Right cardiac atrium (tissue), 5 donors: ENCODE measurements around the gene NINJ1. TPM values are rescaled to one million over a fixed set of nuclear protein-coding genes. Genes with fewer than 3 reads are reported as not detected.

Source experiments
- ATAC-seq, 2 donors: fragments of 200-7000 bp; cut with Tn5 transposase; one replicate each; pipeline versions ENCODE4 v1.8.0 to v1.9.1; 2020; ENCODE audit warnings: moderate library complexity in 2 of 2, mild to moderate bottlenecking in 1 of 2
- DNase-seq, 3 donors: peaks; one replicate each; pipeline ENCODE4 v3.0.0-alpha.2; 2020
- H3K27ac ChIP-seq: one replicate; pipeline ENCODE4 v1.5.1; 2013; ENCODE audit warnings: mild to moderate bottlenecking, low read length, control low read depth, moderate library complexity
- H3K27me3 ChIP-seq: one replicate; pipeline ENCODE4 v1.6.1; 2013; ENCODE audit not compliant: control insufficient read depth, insufficient read depth
- H3K4me1 ChIP-seq: one replicate; pipeline ENCODE4 v1.6.1; 2013; ENCODE audit warnings: low read length; ENCODE audit not compliant: control insufficient read depth, insufficient read depth
- H3K4me3 ChIP-seq: one replicate; pipeline ENCODE4 v1.5.1; 2013; ENCODE audit warnings: low read length, control low read depth
- H3K9me3 ChIP-seq: one replicate; pipeline ENCODE4 v1.6.1; 2013; ENCODE audit warnings: low read length; ENCODE audit not compliant: control insufficient read depth
- WGBS: extraction: QIAGEN DNeasy Blood & Tissue Kit; methylation state at CpG from one replicate; pipeline ENCODE4 v1.1.7; 2013; 5-methylcytosine and 5-hydroxymethylcytosine counted together
- intact Hi-C, 4 donors: fragments of 100-400 bp; cut with DNase I; formaldehyde crosslinking; loops; one replicate each; pipeline versions ENCODE4 v1.11.0 to v1.14.0; 2022 to 2023
- polyA plus RNA-seq: library from polyadenylated mRNA; stranded (reverse); fragments of 200-250 nt; gene quantifications from one replicate; pipeline ENCODE4 v1.2.3, GENCODE V29; 2013
- total RNA-seq, 4 donors: library from RNA; stranded (reverse); fragmentation: NEBNext Ultra II Directional; extraction: Animal tissue kit (Norgen Biotek cat#: 25700); gene quantifications; one replicate each; pipeline ENCODE4 v1.2.1, GENCODE V29; 2021
- donor health status: healthy with polysubstance abuse.
- donor health status: DM: no; HTN: yes; CAD: no.
- donor health status: DM: no; HTN: no; CAD: no.
- donor health status: DM: no; HTN: yes; CAD: no; lungs with severe emphysema.
- donor health status: DM: yes; HTN: yes; CAD: no.

The NINJ1 gene
- total and polyA plus RNA-seq, 5 donors = 42.9 to 96.2 (median 62.8) TPM

- WGBS = 91% methylated on average over 13 of the region's 13 CpGs
- intact Hi-C loops = no loop called here
- Histone ChIP-seq H3K9me3 (no peaks in the 10 kb centered on the region), H3K27ac (peak overlapping the region; percentile 37), H3K4me3 (no peak overlapping the region), H3K4me1 (peaks cover 21% of the 10 kb centered on the region), H3K27me3 (no peaks in the 10 kb centered on the region)
- no peak for ATAC-seq
- DNase-seq = peak in 1 of 3 donors; percentile 59
Observed at GRCh38 chr9:93131599-93132286, 2.3 kb downstream of the NINJ1 start.

GRCh38 chr9:93130861-93131481 lies 3.1 kb downstream of the NINJ1 start:
- intact Hi-C loops = no loop called here
- WGBS = 57% methylated on average over 15 of the region's 15 CpGs
- no peak for ATAC-seq

GRCh38 chr9:93129691-93130500 lies 4.2 kb downstream of the NINJ1 start:
- WGBS = 70% methylated on average over 11 of the region's 11 CpGs
- H3K4me1 ChIP-seq = peaks cover 21% of the 10 kb centered on the region
- intact Hi-C loops = no loop called here

More at GRCh38 chr9:93130861-93131481, 3.1 kb downstream of the NINJ1 start:
- no peaks in the 10 kb centered on the region for H3K9me3 ChIP-seq
- peaks cover 21% of the 10 kb centered on the region for H3K4me1 ChIP-seq
- peak overlapping the region; percentile 37 for H3K27ac ChIP-seq
- DNase-seq = peak; percentile 59 to 85 (median 82)
- H3K27me3 ChIP-seq = no peaks in the 10 kb centered on the region
- no peak overlapping the region for H3K4me3 ChIP-seq

GRCh38 chr9:93129286-93129685 lies 4.8 kb downstream of the NINJ1 start:
- Histone ChIP-seq H3K4me1 (peaks cover 21% of the 10 kb centered on the region), H3K4me3 (no peak overlapping the region), H3K9me3 (no peaks in the 10 kb centered on the region), H3K27me3 (no peaks in the 10 kb centered on the region), H3K27ac (peak overlapping the region; percentile 5)
- DNase-seq (peak in 2 of 3 donors; percentile 64 to 75), ATAC-seq (no peak)
- intact Hi-C loops = no loop called here
- 48% methylated on average over 8 of the region's 8 CpGs for WGBS

More at GRCh38 chr9:93129691-93130500, 4.2 kb downstream of the NINJ1 start:
- peak overlapping the region; percentile 69 for H3K27ac ChIP-seq
- H3K4me3 ChIP-seq = no peak overlapping the region
- ATAC-seq (peak in 1 of 2 donors; percentile 4), DNase-seq (peak in 2 of 3 donors; percentile 78)
- H3K9me3 ChIP-seq = no peaks in the 10 kb centered on the region
- no peaks in the 10 kb centered on the region for H3K27me3 ChIP-seq

GRCh38 chr9:93128715-93129224 lies 5.3 kb downstream of the NINJ1 start:
- no peak for DNase-seq
- Histone ChIP-seq H3K4me3 (no peak overlapping the region), H3K27ac (no peak overlapping the region), H3K27me3 (no peaks in the 10 kb centered on the region), H3K9me3 (no peaks in the 10 kb centered on the region), H3K4me1 (peaks cover 21% of the 10 kb centered on the region)
- no peak for ATAC-seq
- intact Hi-C loops = no loop called here
- 88% methylated on average over 10 of the region's 10 CpGs for WGBS

GRCh38 chr9:93128011-93128714 lies 5.9 kb downstream of the NINJ1 start:
- Histone ChIP-seq H3K27ac (no peak overlapping the region), H3K9me3 (no peaks in the 10 kb centered on the region)
- intact Hi-C loops = no loop called here

GRCh38 chr9:93127395-93127911 lies 6.6 kb downstream of the NINJ1 start:
- H3K9me3 ChIP-seq = no peaks in the 10 kb centered on the region
- peak in 2 of 3 donors; percentile 70 to 72 for DNase-seq
- no peaks in the 10 kb centered on the region for H3K27me3 ChIP-seq
- H3K27ac ChIP-seq = peak overlapping the region; percentile 20
- intact Hi-C loops = no loop called here
- H3K4me1 ChIP-seq = peaks cover 19% of the 10 kb centered on the region
- no peak overlapping the region for H3K4me3 ChIP-seq
- peak in 1 of 2 donors; percentile 10 for ATAC-seq
- WGBS = 43% methylated on average over 8 of the region's 8 CpGs

More at GRCh38 chr9:93128011-93128714, 5.9 kb downstream of the NINJ1 start:
- 87% methylated on average over 14 of the region's 14 CpGs for WGBS
- H3K4me1 ChIP-seq = peaks cover 21% of the 10 kb centered on the region
- no peak for ATAC-seq
- no peaks in the 10 kb centered on the region for H3K27me3 ChIP-seq
- no peak overlapping the region for H3K4me3 ChIP-seq
- DNase-seq = peak in 2 of 3 donors; percentile 39 to 50

GRCh38 chr9:93126825-93127368 lies 7.2 kb downstream of the NINJ1 start:
- ATAC-seq = peak; percentile 36 to 55

GRCh38 chr9:93126151-93126781 lies 7.8 kb downstream of the NINJ1 start:
- peaks cover 8% of the 10 kb centered on the region for H3K4me1 ChIP-seq
- H3K9me3 ChIP-seq = no peaks in the 10 kb centered on the region
- no peak overlapping the region for H3K4me3 ChIP-seq
- H3K27ac ChIP-seq = no peak overlapping the region
- DNase-seq = peak in 2 of 3 donors; percentile 43 to 61
- intact Hi-C loops = no loop called here
- WGBS = 83% methylated on average over 23 of the region's 23 CpGs
- no peak for ATAC-seq
- H3K27me3 ChIP-seq = no peaks in the 10 kb centered on the region

More at GRCh38 chr9:93126825-93127368, 7.2 kb downstream of the NINJ1 start:
- peak; percentile 64 to 81 (median 76) for DNase-seq
- Histone ChIP-seq H3K9me3 (no peaks in the 10 kb centered on the region), H3K27me3 (no peaks in the 10 kb centered on the region), H3K4me3 (no peak overlapping the region), H3K4me1 (peaks cover 14% of the 10 kb centered on the region), H3K27ac (peak overlapping the region; percentile 20)
- intact Hi-C loops = no loop called here
- WGBS = 43% methylated on average over 18 of the region's 18 CpGs
